Measurements from ENCODE around the gene BCL2.

BCL2 gene

GRCh38 chr18:63102941-63103744 is 216.4 kb downstream of the BCL2 start:
- no peak for DNase-seq

DNA sequence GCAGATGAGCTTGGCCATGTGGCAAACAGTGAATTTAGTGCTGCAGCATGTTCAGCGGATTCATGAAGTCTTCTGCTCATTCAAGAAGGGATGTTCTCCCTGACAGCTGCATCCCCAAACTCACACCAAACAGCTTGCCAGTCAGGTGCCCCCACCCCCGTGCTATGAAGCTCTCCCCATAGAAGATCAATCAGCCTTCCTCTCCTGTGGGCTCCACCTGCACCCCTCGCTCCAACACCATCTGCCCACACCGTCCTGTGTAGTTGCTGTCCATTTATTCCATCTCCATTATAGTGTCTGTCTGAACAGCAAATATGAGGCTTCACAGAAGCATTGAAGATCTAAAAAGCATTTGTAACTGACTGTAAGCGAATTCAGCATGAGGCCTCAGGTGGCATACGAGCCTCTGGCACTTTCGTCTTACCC is 218.9 kb downstream of the BCL2 start:
- no peak for DNase-seq

- no peak for DNase-seq
Measured at GRCh38 chr18:63099848-63100629, 219.5 kb downstream of the BCL2 start.

DNA sequence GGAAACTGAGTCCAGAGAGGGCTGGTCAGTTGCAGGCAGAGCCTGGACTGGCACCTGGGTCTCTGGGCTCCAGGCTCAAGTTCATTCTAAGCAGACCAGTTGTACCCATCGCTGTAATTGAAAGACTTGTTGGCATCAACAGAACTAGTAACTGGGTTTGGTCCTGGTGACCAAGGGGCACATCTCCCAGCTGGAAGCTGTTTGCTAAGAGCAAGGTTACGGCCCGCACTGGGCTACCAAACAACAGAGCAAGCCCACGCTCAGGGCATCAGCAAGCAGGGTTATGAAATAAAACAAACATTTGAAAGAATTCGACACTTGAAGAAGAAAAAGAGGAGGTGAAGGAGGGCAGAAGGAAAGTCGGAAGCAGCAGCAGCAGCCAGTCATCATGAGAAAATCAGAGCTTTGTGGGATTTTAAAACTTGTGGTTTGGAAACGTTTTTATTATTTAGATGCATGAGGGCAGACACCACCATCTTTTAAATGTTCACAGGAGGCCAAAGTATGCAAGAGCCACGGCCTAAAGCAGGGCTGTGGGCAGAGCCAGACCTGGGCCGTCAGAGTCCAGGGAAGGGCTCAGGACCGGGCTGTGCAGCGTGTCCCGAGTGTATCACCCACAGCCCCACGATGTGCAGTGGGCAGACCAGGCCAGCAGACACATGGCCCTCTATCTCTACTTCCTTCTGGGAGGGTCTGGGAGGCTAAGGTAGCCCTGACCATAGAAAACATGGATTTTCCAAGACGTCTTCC is 220.3 kb downstream of the BCL2 start:
- DNase-seq: no peak

- DNase-seq: no peak
Measured at GRCh38 chr18:63098018-63098981, 221.3 kb downstream of the BCL2 start.

GRCh38 chr18:63097178-63097577 is 222.4 kb downstream of the BCL2 start:
- DNase-seq: no peak

- no peak for DNase-seq
Measured at GRCh38 chr18:63096327-63096874, 223.2 kb downstream of the BCL2 start.

GRCh38 chr18:63095768-63096167 is 223.8 kb downstream of the BCL2 start:
- DNase-seq: no peak

GRCh38 chr18:63091671-63092364 is 227.8 kb downstream of the BCL2 start:
- DNase-seq: no peak

DNA sequence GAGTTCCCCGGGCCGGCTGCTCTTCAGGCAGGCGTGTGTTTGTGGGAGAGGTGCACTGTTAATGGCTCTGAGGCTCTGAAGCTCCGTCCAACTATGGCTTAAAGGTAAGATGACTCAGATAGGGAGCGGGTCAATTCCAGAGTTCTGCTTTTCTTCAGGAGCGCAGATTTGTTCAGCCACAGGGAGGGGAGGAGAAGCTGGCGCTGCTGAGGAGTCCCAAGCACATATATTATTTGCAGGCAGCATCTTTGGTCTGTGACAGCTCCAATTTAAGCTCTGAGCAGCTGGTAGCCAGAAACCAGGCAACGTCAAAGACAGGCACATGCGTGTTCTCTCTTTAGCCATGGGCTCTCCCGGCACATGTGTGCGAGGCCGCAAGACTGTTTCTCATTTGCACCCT is 229.2 kb downstream of the BCL2 start:
- no peak for DNase-seq

DNA sequence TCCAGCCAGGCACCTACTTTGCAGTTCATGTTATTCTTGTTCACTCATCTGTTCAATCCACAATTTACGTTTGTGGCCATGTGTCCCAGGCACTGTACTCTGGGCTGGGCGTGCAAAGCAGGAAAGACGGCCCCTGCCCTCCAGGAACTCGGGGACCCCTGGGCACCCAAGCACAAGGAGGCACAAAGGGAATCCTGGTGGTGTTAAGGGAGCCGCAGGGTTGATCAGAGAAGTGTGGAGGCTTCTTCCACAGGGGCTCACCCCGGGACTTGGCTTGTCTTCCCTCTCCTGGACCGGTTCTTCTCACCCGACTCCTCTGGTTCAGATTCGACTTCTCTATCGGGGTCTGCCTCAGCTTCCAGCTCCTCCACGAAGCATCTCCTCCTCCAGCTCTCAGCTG is 230.5 kb downstream of the BCL2 start:
- no peak for DNase-seq

- DNase-seq: no peak
Measured at GRCh38 chr18:63088262-63088661, 231.3 kb downstream of the BCL2 start.

- DNase-seq: no peak
Measured at GRCh38 chr18:63087421-63088230, 231.9 kb downstream of the BCL2 start.

DNA sequence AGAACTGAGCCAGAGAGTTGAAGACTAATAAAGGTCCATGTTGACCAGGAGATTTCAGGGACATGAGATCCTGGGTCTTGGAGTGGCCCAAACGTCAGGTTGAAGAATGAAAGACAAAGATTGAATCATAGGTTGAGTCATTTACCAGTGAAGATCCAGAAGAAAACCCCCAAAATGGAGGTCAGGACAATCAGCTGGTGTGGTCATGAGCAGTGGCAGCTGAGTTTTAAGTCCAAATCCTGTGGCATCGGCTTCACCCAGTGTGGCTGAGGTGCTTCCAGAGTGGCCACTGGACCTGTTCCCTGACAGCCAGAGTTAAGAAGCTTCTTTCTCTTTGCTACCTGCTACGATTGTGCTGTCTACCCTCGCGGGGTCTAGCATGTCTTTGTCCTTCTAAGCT is 234.0 kb downstream of the BCL2 start:
- DNase-seq: no peak

- no peak for DNase-seq
Measured at GRCh38 chr18:63084219-63084618, 235.3 kb downstream of the BCL2 start.

- no peak for DNase-seq
Measured at GRCh38 chr18:63083555-63083954, 236.0 kb downstream of the BCL2 start.

DNA sequence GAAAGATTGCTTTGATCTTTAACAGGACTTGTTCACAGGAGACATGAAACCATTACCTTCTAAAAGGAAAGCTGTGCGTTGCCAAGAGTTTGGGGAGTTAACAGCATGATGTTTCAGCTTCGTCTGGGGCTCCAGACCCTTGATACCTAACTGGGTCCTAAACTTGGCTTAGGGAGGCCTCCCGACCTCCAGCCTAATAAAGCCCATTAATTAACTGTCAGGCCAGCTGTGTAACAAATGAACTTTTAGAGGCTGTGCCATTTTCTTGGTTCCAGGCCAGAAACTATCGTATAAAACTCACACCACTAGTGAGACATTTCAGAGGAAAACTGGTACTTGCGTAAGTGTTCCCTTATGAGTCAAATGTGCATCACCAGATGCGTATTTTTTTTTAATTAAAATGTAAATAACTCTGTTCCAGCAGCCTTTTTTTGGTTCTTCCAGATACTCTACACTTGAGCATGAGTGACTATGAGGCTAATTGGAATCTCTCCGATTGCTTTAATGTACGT is 236.5 kb downstream of the BCL2 start:
- DNase-seq: no peak

DNA sequence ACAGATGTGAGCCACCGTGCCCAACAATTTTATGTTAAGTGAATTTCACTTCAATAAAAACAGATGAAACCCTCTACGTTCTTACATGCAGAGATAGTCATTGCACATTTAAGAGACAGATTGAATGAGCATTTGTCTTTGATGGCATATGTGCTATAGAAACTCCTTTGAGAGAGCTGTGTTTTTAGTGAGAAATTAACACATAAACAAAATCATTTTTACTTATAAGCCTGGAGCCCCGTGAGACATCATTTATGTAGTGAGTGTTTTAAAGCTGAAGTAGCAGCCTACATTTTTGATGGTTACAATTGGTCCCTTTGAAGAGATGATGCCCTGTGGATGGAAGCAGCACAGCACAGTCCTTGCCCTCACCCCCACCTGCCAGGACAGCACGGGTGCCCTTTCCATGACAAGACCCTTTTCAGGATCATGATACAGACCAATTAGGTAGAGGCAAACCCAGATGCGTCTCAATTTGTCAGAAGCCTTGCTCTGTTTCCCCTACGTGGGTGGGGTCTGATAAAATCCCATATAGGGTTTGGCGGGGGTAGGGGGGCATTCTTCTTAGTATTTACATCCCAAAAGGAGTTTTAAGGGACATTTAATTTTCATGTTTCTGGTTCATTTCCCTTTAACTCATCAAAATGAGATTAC is 237.1 kb downstream of the BCL2 start:
- DNase-seq: no peak

DNA sequence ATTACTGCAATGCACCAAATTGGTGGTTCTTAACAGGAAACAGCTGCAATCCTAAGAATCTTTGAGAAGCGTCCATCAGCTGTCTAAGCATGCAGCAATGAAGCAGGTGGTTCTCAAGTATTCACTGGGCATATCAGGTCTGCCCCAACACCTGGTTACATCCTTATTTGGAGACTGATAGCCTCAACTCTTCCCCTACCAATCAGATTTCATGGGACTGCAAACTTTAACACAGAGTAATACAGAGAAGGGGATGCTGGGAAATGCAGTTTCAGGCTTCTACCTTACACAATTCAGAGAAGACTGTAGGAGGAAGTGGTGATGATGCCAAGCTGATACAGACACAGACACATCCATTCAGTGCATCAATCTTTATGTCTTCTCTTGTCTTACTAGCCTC is 240.5 kb downstream of the BCL2 start:
- DNase-seq: no peak

DNA sequence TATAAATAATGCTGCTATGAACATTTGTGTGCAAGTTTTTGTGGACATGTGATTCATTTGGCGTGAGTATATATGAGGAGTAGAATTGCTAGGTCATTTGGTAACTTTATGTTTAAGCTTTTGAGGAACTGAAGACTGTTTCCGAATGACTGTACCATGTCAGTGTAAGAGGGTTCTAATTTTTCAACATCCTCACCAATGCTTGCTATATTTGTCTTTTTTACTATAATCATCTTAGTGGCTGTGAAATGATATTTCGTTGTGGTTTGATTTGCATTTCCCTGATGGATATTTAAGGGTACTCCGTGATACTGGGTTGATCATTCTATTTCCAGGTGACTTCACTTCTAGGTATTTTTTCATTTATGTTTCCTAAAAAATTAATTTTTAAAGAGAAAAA is 241.1 kb downstream of the BCL2 start:
- DNase-seq: no peak

Measured in stimulated activated naive CD4-positive, alpha-beta T cell treated with Interleukin-2 at 50 U/mL for 16 hours (primary cell).